CD4-positive, alpha-beta T cell treated with Interleukin-12 subunit alpha and Interleukin-12 subunit beta, for 1 hour (primary cell): ENCODE results near the gene HAUS5.
"Not testable (repeated sequence)": the region's sequence is repeated elsewhere in the genome, so short reads cannot be mapped to it uniquely, and the experiment has no call there.

Experiments used
- DNase-seq: peaks from one replicate; pipeline ENCODE4 v3.0.0-alpha.2; 2020

HAUS5 gene

GRCh38 chr19:35612559-35613321 lies at the start of gene HAUS5:
HAUS5 (plus strand) TSS chr19:35612735; CDS start chr19:35612795, 60 bp downstream.
- DNase-seq = peak; percentile 96

- no peak for DNase-seq
Observed at GRCh38 chr19:35562776-35563175, 49.8 kb upstream of the HAUS5 start.

- no peak for DNase-seq
Observed at GRCh38 chr19:35563207-35563829, 49.2 kb upstream of the HAUS5 start, which contains the start of gene ATP4A. ATP4A (minus strand) TSS chr19:35563658; CDS start chr19:35563629, 29 bp downstream.

GRCh38 chr19:35565016-35565856 lies 47.3 kb upstream of the HAUS5 start:
- no peak for DNase-seq

- no peak for DNase-seq
Observed at GRCh38 chr19:35566738-35567137, 45.8 kb upstream of the HAUS5 start.

GRCh38 chr19:35569281-35569781 lies 43.2 kb upstream of the HAUS5 start:
- no peak for DNase-seq

- no peak for DNase-seq
Observed at GRCh38 chr19:35571406-35571965, 41.0 kb upstream of the HAUS5 start.

GRCh38 chr19:35577918-35578317 lies 34.6 kb upstream of the HAUS5 start:
- no peak for DNase-seq

GRCh38 chr19:35578707-35579106 lies 33.8 kb upstream of the HAUS5 start:
- no peak for DNase-seq

GRCh38 chr19:35582760-35583159 lies 29.8 kb upstream of the HAUS5 start:
- no peak for DNase-seq

GRCh38 chr19:35585848-35586247 lies 26.7 kb upstream of the HAUS5 start, which contains the start of gene PMIS2:
PMIS2 (plus strand) TSS chr19:35586173; CDS start chr19:35586260, 87 bp downstream.
- DNase-seq = peak; percentile 2

GRCh38 chr19:35587321-35587720 lies 25.2 kb upstream of the HAUS5 start:
- no peak for DNase-seq

- DNase-seq = no peak
Observed at GRCh38 chr19:35590875-35591274, 21.7 kb upstream of the HAUS5 start.

- peak; percentile 45 for DNase-seq
Observed at GRCh38 chr19:35592226-35592625, 20.3 kb upstream of the HAUS5 start.

GRCh38 chr19:35595026-35595425 lies 17.5 kb upstream of the HAUS5 start:
- not testable (repeated sequence) for DNase-seq

- no peak for DNase-seq
Observed at GRCh38 chr19:35595928-35596327, 16.6 kb upstream of the HAUS5 start.

- no peak for DNase-seq
Observed at GRCh38 chr19:35596366-35596999, 16.1 kb upstream of the HAUS5 start.

GRCh38 chr19:35601971-35602370 lies 10.6 kb upstream of the HAUS5 start:
- no peak for DNase-seq

GRCh38 chr19:35604436-35604835 lies 8.1 kb upstream of the HAUS5 start:
- DNase-seq = not testable (repeated sequence)

- DNase-seq = not testable (repeated sequence)
Observed at GRCh38 chr19:35607170-35607569, 5.4 kb upstream of the HAUS5 start.

GRCh38 chr19:35607661-35608060 lies 4.9 kb upstream of the HAUS5 start:
- no peak for DNase-seq

- peak; percentile 6 for DNase-seq
Observed at GRCh38 chr19:35608251-35608650, 4.3 kb upstream of the HAUS5 start.
